ENCODE measurements around the gene SORCS1. TPM values are rescaled to one million over a fixed set of nuclear protein-coding genes. Genes with fewer than 3 reads are reported as not detected.

SORCS1 gene
- total RNA-seq, 1 experiment from 2014 or later = not detected

GRCh38 chr10:106619346-106619745, 545.2 kb downstream of the SORCS1 start:
- H3K9me3 Mint-ChIP-seq (ENCODE audit: unreplicated experiment) = no peaks in the 10 kb centered on the region
- intact Hi-C loops (cut with micrococcal nuclease; ENCODE audit: unreplicated experiment) = no loop called here

GRCh38 chr10:106618646-106619045, 545.9 kb downstream of the SORCS1 start:
- peaks cover 5% of the 10 kb centered on the region for H3K27me3 Mint-ChIP-seq (ENCODE audit: insufficient read depth, unreplicated experiment)
- Histone ChIP-seq H3K9me3 (no peaks in the 10 kb centered on the region), H3K4me1 (no peaks in the 10 kb centered on the region), H3K36me3 (ENCODE audit: control insufficient read depth, insufficient read depth, low read length) (no peaks in the 10 kb centered on the region), H3K4me3 (ENCODE audit: low read depth, low read length) (no peak overlapping the region), H3K27me3 (replicated peaks; ENCODE audit: control insufficient read depth, insufficient read depth, low read length) (no peaks in the 10 kb centered on the region)
- CTCF ChIA-PET = no interaction called here
- H3K4me1 Mint-ChIP-seq (ENCODE audit: low read depth, unreplicated experiment) = no peaks in the 10 kb centered on the region
- no peak overlapping the region for H3K27ac Mint-ChIP-seq (ENCODE audit: unreplicated experiment)
- TF ChIP-seq CTCF (IDR thresholded peaks at IDR 0.05; ENCODE audit: insufficient read depth in 1 of 2, low read depth in 1 of 2, low read length in 1 of 2, severe bottlenecking in 1 of 2, unreplicated experiment in 1 of 2) = no peak
- no peak for DNase-seq
- BruUV-seq (replicated peaks) = no TSS peak
- H3K4me3 Mint-ChIP-seq (ENCODE audit: unreplicated experiment) = no peak overlapping the region
- POLR2A ChIA-PET = no interaction called here
- intact Hi-C loops (cut with micrococcal nuclease; ENCODE audit: unreplicated experiment) = no loop called here
- no peaks in the 10 kb centered on the region for H3K9me3 Mint-ChIP-seq (ENCODE audit: unreplicated experiment)
- H3K36me3 Mint-ChIP-seq (ENCODE audit: insufficient read depth, unreplicated experiment) = peaks cover 5% of the 10 kb centered on the region

More at GRCh38 chr10:106619346-106619745, 545.2 kb downstream of the SORCS1 start:
- H3K4me1 Mint-ChIP-seq (ENCODE audit: low read depth, unreplicated experiment) = no peaks in the 10 kb centered on the region
- H3K27me3 ChIP-seq (replicated peaks; ENCODE audit: control insufficient read depth, insufficient read depth, low read length) = no peaks in the 10 kb centered on the region
- no peak for TF ChIP-seq CTCF (IDR thresholded peaks at IDR 0.05; ENCODE audit: insufficient read depth in 1 of 2, low read depth in 1 of 2, low read length in 1 of 2, severe bottlenecking in 1 of 2, unreplicated experiment in 1 of 2)
- peaks cover 5% of the 10 kb centered on the region for H3K27me3 Mint-ChIP-seq (ENCODE audit: insufficient read depth, unreplicated experiment)
- no TSS peak for BruUV-seq (replicated peaks)
- H3K4me3 Mint-ChIP-seq (ENCODE audit: unreplicated experiment) = no peak overlapping the region
- H3K36me3 ChIP-seq (ENCODE audit: control insufficient read depth, insufficient read depth, low read length) = no peaks in the 10 kb centered on the region
- ChIA-PET POLR2A (no interaction called here), CTCF (no interaction called here)
- no peak overlapping the region for H3K4me3 ChIP-seq (ENCODE audit: low read depth, low read length)
- H3K4me1 ChIP-seq = no peaks in the 10 kb centered on the region
- DNase-seq = no peak
- no peaks in the 10 kb centered on the region for H3K36me3 Mint-ChIP-seq (ENCODE audit: insufficient read depth, unreplicated experiment)
- H3K27ac Mint-ChIP-seq (ENCODE audit: unreplicated experiment) = no peak overlapping the region
- no peaks in the 10 kb centered on the region for H3K9me3 ChIP-seq

GRCh38 chr10:106615081-106615480, 549.4 kb downstream of the SORCS1 start:
- no peak overlapping the region for H3K4me3 Mint-ChIP-seq (ENCODE audit: unreplicated experiment)
- Histone ChIP-seq H3K4me3 (ENCODE audit: low read depth, low read length) (no peak overlapping the region), H3K27me3 (replicated peaks; ENCODE audit: control insufficient read depth, insufficient read depth, low read length) (no peaks in the 10 kb centered on the region), H3K4me1 (no peaks in the 10 kb centered on the region), H3K36me3 (ENCODE audit: control insufficient read depth, insufficient read depth, low read length) (no peaks in the 10 kb centered on the region), H3K9me3 (no peaks in the 10 kb centered on the region)
- TF ChIP-seq CTCF (IDR thresholded peaks at IDR 0.05; ENCODE audit: insufficient read depth in 1 of 2, low read depth in 1 of 2, low read length in 1 of 2, severe bottlenecking in 1 of 2, unreplicated experiment in 1 of 2) = no peak
- ChIA-PET CTCF (no interaction called here), POLR2A (no interaction called here)
- BruUV-seq (replicated peaks) = no TSS peak
- intact Hi-C loops (cut with micrococcal nuclease; ENCODE audit: unreplicated experiment) = no loop called here
- H3K4me1 Mint-ChIP-seq (ENCODE audit: low read depth, unreplicated experiment) = no peaks in the 10 kb centered on the region
- H3K27ac Mint-ChIP-seq (ENCODE audit: unreplicated experiment) = no peak overlapping the region
- no peaks in the 10 kb centered on the region for H3K9me3 Mint-ChIP-seq (ENCODE audit: unreplicated experiment)
- H3K27me3 Mint-ChIP-seq (ENCODE audit: insufficient read depth, unreplicated experiment) = peaks cover 3% of the 10 kb centered on the region
- no peak for DNase-seq
- H3K36me3 Mint-ChIP-seq (ENCODE audit: insufficient read depth, unreplicated experiment) = peaks cover 6% of the 10 kb centered on the region

Measured in Caco-2 (cell line).